Ectodermal cell (in vitro differentiated cells): Measurements from ENCODE around the gene ENO4.

Experiments used
- H3K27ac ChIP-seq: 2 replicates; pipeline ENCODE4 v1.7.0; 2013; ENCODE audit warnings: mild to moderate bottlenecking, low read depth, low read length; ENCODE audit not compliant: insufficient read depth, poor library complexity, severe bottlenecking
- H3K27me3 ChIP-seq: 2 replicates; pipeline ENCODE4 v1.7.0; 2013; ENCODE audit warnings: mild to moderate bottlenecking, low read length; ENCODE audit not compliant: insufficient read depth, control insufficient read depth, poor library complexity, severe bottlenecking
- H3K36me3 ChIP-seq: one replicate; pipeline ENCODE4 v1.7.0; 2013; ENCODE audit warnings: low read length; ENCODE audit not compliant: control insufficient read depth, insufficient read depth
- H3K4me1 ChIP-seq: one replicate; pipeline ENCODE4 v1.7.0; 2013; ENCODE audit warnings: low read length; ENCODE audit not compliant: control insufficient read depth, insufficient read depth
- H3K4me3 ChIP-seq: 2 replicates; pipeline ENCODE4 v1.7.0; 2013; ENCODE audit warnings: low read depth, low read length, control low read depth; ENCODE audit not compliant: insufficient read depth
- H3K9me3 ChIP-seq: 2 replicates; pipeline ENCODE4 v1.7.0; 2013; ENCODE audit warnings: mild to moderate bottlenecking, low read length, moderate library complexity; ENCODE audit not compliant: control insufficient read depth
- WGBS, 2 experiments: methylation state at CpG; one replicate each; pipeline ENCODE4 v1.1.7; 2013; ENCODE audit warnings: missing lambda C conversion rate in 2 of 2; 5-methylcytosine and 5-hydroxymethylcytosine counted together

ENO4 gene

DNA sequence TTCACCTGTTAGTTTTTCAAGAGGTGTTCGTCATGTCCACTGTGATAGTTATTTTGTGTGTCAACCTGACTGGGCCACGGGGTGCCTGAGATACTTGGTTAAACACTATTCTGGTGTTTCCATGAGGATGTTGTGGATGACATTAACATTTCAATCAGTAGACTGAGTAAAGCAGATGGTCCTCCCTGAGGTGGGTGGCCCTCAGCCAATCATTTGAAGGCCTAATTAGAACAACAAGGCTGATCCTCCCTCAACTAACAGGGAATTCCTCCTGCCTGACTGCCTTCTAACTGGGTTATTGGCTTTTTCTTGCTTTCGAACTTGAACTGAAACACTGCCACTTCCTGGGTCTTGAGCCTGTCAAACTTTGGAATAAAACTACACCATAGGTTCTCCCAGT lies 75.8 kb downstream of the ENO4 start:
- Histone ChIP-seq H3K27ac (no peak overlapping the region), H3K4me3 (no peak overlapping the region), H3K4me1 (no peaks in the 10 kb centered on the region), H3K9me3 (no peaks in the 10 kb centered on the region), H3K27me3 (no peaks in the 10 kb centered on the region), H3K36me3 (peaks cover 7% of the 10 kb centered on the region)
- WGBS, 2 experiments = 89 to 93% methylated on average over 3 of the region's 3 CpGs

GRCh38 chr10:116926426-116926825 lies 77.1 kb downstream of the ENO4 start:
- H3K27me3 ChIP-seq = no peaks in the 10 kb centered on the region
- H3K4me1 ChIP-seq = no peaks in the 10 kb centered on the region
- H3K36me3 ChIP-seq = no peaks in the 10 kb centered on the region
- H3K4me3 ChIP-seq = no peak overlapping the region
- 94 to 100% methylated on average over 1 to 3 of the region's 3 CpGs for WGBS, 2 experiments
- no peaks in the 10 kb centered on the region for H3K9me3 ChIP-seq
- no peak overlapping the region for H3K27ac ChIP-seq

GRCh38 chr10:116931806-116932205 lies 82.5 kb downstream of the ENO4 start:
- no peaks in the 10 kb centered on the region for H3K27me3 ChIP-seq
- no peak overlapping the region for H3K27ac ChIP-seq
- WGBS, 2 experiments = 93 to 96% methylated on average over 6 of the region's 6 CpGs
- no peaks in the 10 kb centered on the region for H3K4me1 ChIP-seq
- H3K4me3 ChIP-seq = no peak overlapping the region
- H3K36me3 ChIP-seq = no peaks in the 10 kb centered on the region
- no peaks in the 10 kb centered on the region for H3K9me3 ChIP-seq
